C4-2B (cell line): ENCODE results near the gene CDKAL1.
"Not testable (repeated sequence)": the region's sequence is repeated elsewhere in the genome, so short reads cannot be mapped to it uniquely, and the experiment has no call there.

Experiments
- ZFX ChIP-seq: fragments of 450-650 bp; IDR thresholded peaks from 2 replicates; pipeline ENCODE4 v1.6.1; 2017
- TF ChIP-seq, protein P1 (sequence below): fragments of 450-650 bp; conservative IDR thresholded peaks from 2 replicates; pipeline ENCODE4 v1.5.1; 2017; ENCODE audit warnings: mild to moderate bottlenecking

DNA sequence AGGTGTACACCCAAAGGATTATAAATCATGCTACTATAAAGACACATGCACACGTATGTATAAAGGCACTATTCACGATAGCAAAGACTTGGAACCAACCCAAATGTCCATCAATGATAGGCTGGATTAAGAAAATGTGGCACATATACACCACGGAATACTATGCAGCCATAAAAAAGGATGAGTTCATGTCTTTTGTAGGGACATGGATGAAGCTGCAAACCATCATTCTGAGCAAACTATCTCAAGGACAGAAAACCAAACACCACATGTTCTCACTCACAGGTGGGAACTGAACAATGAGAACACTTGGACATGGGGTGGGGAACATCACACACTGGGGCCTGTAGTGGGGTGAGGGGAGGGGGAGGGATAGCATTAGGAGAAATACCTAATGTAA, 9.0 kb upstream of the CDKAL1 start:
- TF ChIP-seq, protein P1, sequence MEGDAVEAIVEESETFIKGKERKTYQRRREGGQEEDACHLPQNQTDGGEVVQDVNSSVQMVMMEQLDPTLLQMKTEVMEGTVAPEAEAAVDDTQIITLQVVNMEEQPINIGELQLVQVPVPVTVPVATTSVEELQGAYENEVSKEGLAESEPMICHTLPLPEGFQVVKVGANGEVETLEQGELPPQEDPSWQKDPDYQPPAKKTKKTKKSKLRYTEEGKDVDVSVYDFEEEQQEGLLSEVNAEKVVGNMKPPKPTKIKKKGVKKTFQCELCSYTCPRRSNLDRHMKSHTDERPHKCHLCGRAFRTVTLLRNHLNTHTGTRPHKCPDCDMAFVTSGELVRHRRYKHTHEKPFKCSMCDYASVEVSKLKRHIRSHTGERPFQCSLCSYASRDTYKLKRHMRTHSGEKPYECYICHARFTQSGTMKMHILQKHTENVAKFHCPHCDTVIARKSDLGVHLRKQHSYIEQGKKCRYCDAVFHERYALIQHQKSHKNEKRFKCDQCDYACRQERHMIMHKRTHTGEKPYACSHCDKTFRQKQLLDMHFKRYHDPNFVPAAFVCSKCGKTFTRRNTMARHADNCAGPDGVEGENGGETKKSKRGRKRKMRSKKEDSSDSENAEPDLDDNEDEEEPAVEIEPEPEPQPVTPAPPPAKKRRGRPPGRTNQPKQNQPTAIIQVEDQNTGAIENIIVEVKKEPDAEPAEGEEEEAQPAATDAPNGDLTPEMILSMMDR, result not testable (repeated sequence)
- TF ChIP-seq ZFX, result not testable (repeated sequence)
